Measurements from ENCODE around the gene PTPN14. TPM values are rescaled to one million over a fixed set of nuclear protein-coding genes. Genes with fewer than 3 reads are reported as not detected.

The PTPN14 gene
- total RNA-seq, 1 experiment from 2014 or later: 76.4 TPM

GRCh38 chr1:214453109-214453722 is 98.2 kb downstream of the PTPN14 start:
- Histone ChIP-seq H2BK20ac (ENCODE audit: low read depth, low read length, poor library complexity, severe bottlenecking) (no peak overlapping the region), H3K23me2 (ENCODE audit: insufficient read length, low read depth, low read length, poor library complexity, severe bottlenecking) (no peaks in the 10 kb centered on the region), H3K23ac (ENCODE audit: insufficient read length, low read depth, low read length) (no peak overlapping the region), H2BK5ac (ENCODE audit: insufficient read length, low read length) (no peak overlapping the region), H3K18ac (ENCODE audit: insufficient read length, low read depth, low read length) (no peak overlapping the region), H3K27ac (ENCODE audit: insufficient read length, low read depth, low read length) (peak overlapping the region; percentile 3), H3K27me3 (ENCODE audit: insufficient read depth, low read length) (no peaks in the 10 kb centered on the region), H2BK120ac (ENCODE audit: low read depth, low read length, poor library complexity, severe bottlenecking) (no peak overlapping the region), H3K4me2 (ENCODE audit: insufficient read depth, insufficient read length, low read length) (no peak overlapping the region), H3K4me1 (ENCODE audit: insufficient read depth, low read length) (peaks cover 24% of the 10 kb centered on the region; the same call in 1 of the 2 replicates), H4K91ac (ENCODE audit: insufficient read length, low read depth, low read length) (no peak overlapping the region), H3T11ph (ENCODE audit: low read length) (no peak overlapping the region), H4K8ac (replicated peaks; ENCODE audit: insufficient read length, low read depth, low read length) (no peak overlapping the region), H2AK5ac (ENCODE audit: insufficient read length, low read length) (no peak overlapping the region), H2BK12ac (ENCODE audit: insufficient read length, low read depth, low read length) (no peak overlapping the region), H3K9ac (ENCODE audit: extremely low read depth, insufficient read length, low read length) (no peak overlapping the region), H3K56ac (ENCODE audit: insufficient read length, low read depth, low read length) (no peak overlapping the region), H3K14ac (ENCODE audit: insufficient read depth, low read length) (no peak overlapping the region), H3K4ac (ENCODE audit: low read depth, low read length) (no peak overlapping the region), H3K79me2 (ENCODE audit: insufficient read depth, low read length) (peaks cover 5% of the 10 kb centered on the region; the same call in 1 of the 2 replicates), H2BK15ac (ENCODE audit: low read depth, low read length) (no peak overlapping the region), H4K5ac (ENCODE audit: insufficient read length, low read depth, low read length) (no peak overlapping the region), H4K20me1 (ENCODE audit: control insufficient read depth, insufficient read depth, insufficient read length) (no peaks in the 10 kb centered on the region), H2AFZ (ENCODE audit: low read length) (no peak overlapping the region), H3K79me1 (ENCODE audit: insufficient read depth, low read depth, low read length, poor library complexity, severe bottlenecking) (no peaks in the 10 kb centered on the region), H3K9me3 (ENCODE audit: control insufficient read depth, low read depth, low read length) (no peaks in the 10 kb centered on the region)
- no peak for DNase-seq
- Mint-ChIP-seq H3K36me3 (ENCODE audit: insufficient read depth in 1 of 3, low read depth in 3 of 3) (peaks cover 3 to 18% (median 5%) of the 10 kb centered on the region in 3 experiments; a peak in 6 of 7 replicates), H3K4me1 (peaks cover 40 to 63% of the 10 kb centered on the region in 2 experiments), H3K27me3 (ENCODE audit: low read depth) (no peaks in the 10 kb centered on the region; the same call in 1 of the 2 replicates), H3K4me3 (no peak overlapping the region; a peak in 1 of 5 replicates), H3K9me3 (peaks cover 0 to 3% of the 10 kb centered on the region in 2 experiments; a peak in 1 of 5 replicates), H3K27ac (peak overlapping the region; percentile 14 to 80 (median 28); a peak in 5 of 7 replicates)
- TF ChIP-seq CTCF (conservative IDR thresholded peaks at IDR 0.05): no peak
- no CpG with 5 or more reads among the region's 3 CpGs for WGBS (ENCODE audit: extremely low coverage, insufficient read length, low lambda C conversion rate)
